ENCODE measurements around the gene NOX3.

- peak; percentile 19 to 54 (median 46) for TF ChIP-seq CTCF (IDR thresholded peaks at IDR 0.05; ENCODE audit: control extremely low read depth in 1 of 3, insufficient read depth in 1 of 3, low read depth in 1 of 3, low read length in 3 of 3)
- TF ChIP-seq POLR2AphosphoS5 (IDR thresholded peaks at IDR 0.05; ENCODE audit: low read depth, low read length): no peak
- no peak for TF ChIP-seq NRF1 (IDR thresholded peaks at IDR 0.05; ENCODE audit: low read depth, low read length)
Measured at GRCh38 chr6:155408981-155409380, 46.7 kb downstream of the NOX3 start.
